HG03457 (cell line): ENCODE measurements around the gene CFAP299.

Experiments
- ATAC-seq: cut with Tn5 transposase; IDR thresholded peaks from one replicate; pipeline ENCODE4 v1.9.1; 2021; ENCODE audit warnings: moderate number of reproducible peaks; ENCODE audit not compliant: unreplicated experiment

The CFAP299 gene

GRCh38 chr4:80803337-80803736 is 467.8 kb downstream of the CFAP299 start:
- ATAC-seq, result no peak

- no peak for ATAC-seq
These were observed 470.9 kb downstream of the CFAP299 start for GRCh38 chr4:80806472-80806871.

GRCh38 chr4:80809039-80809729 is 473.7 kb downstream of the CFAP299 start:
- no peak for ATAC-seq

DNA sequence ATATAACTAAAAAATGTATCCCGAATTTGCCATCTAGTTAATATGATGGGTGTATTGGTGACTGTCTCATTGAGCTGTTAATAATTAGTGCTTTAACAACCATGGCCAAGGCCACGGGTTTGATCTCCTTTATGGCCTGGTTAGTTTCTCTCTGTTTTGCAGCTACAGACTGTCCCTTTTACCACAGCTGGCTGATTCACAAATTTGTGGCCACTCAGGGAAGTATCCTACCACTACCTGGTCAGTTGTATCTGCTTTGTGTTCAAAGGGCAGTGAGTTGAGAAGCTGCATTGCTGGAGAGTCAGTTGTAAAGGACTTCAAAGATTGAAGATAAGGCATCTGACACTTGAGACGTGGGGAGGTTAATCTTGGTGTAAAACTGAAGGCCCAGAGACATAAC is 475.9 kb downstream of the CFAP299 start:
- ATAC-seq, result no peak

GRCh38 chr4:80812145-80812544 is 476.6 kb downstream of the CFAP299 start:
- no peak for ATAC-seq

- ATAC-seq, result no peak
These were observed 478.7 kb downstream of the CFAP299 start for GRCh38 chr4:80814266-80814665.

- no peak for ATAC-seq
These were observed 496.1 kb downstream of the CFAP299 start for GRCh38 chr4:80831383-80832361.

DNA sequence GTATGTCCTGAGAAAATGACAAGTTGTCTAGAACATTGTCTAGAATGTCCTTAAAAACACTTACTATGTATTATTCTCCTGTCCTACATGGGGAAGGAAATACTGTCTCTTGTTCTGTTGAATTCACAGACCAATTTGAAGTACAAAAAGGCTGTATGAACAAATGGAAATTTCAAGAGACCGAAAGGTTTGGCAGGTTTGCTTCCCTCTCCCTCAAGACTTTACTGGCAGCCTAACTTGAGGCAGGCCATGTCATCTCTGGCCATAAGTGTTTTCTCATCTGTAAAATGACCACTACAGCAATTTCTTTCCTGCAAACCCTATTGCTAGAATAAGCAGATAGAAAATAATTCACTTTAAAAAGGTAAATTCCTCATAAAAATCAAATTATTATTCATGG is 503.8 kb downstream of the CFAP299 start:
- ATAC-seq, result no peak

GRCh38 chr4:80839792-80840191 is 504.3 kb downstream of the CFAP299 start:
- ATAC-seq, result no peak

GRCh38 chr4:80840396-80840795 is 504.9 kb downstream of the CFAP299 start:
- ATAC-seq, result no peak

- no peak for ATAC-seq
These were observed 506.2 kb downstream of the CFAP299 start for GRCh38 chr4:80841587-80842281.

- ATAC-seq, result no peak
These were observed 510.7 kb downstream of the CFAP299 start for GRCh38 chr4:80846210-80846609.

- no peak for ATAC-seq
These were observed 516.5 kb downstream of the CFAP299 start for GRCh38 chr4:80852061-80852460.

DNA sequence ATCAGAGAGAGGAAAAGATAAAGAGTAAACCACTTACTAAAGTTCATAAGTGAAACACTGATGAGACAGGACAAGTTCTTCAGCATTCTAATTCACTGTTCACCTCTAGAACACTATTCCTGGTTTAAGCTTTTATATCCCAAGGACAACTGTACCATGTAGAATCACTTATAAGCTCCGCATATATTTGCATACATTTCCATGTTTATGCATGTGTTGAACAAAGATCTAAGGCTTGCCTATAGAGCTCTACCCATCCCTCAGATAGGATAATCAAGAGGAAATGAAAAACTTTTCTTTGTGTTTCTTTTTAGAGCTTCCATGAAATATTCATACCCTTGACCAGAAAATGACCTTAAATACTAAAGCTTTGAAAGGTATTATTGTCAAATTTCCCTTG is 538.0 kb downstream of the CFAP299 start:
- no peak for ATAC-seq

GRCh38 chr4:80874979-80875378 is 539.4 kb downstream of the CFAP299 start:
- ATAC-seq, result no peak

DNA sequence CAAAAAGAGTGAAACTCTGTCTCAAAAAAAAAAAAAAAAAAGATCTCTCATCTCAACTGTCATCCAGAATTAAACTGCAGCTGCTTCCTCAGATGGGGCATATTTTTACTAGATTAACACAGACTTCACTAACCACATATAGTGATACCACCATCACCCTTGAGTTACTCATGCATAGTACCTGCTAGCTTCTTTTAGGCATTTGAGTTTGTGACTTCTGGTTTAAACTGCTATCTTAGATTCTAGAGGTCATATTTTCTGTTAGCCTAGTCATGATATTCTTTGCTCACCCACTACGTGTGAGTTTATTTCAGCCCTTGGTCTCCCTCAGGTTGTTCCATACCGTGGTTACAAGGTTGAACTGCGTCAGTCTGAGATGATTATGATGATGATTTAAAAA is 540.1 kb downstream of the CFAP299 start:
- ATAC-seq, result peak; percentile 89

GRCh38 chr4:80876810-80877209 is 541.3 kb downstream of the CFAP299 start:
- peak; percentile 69 for ATAC-seq

GRCh38 chr4:80878218-80878617 is 542.7 kb downstream of the CFAP299 start:
- no peak for ATAC-seq

DNA sequence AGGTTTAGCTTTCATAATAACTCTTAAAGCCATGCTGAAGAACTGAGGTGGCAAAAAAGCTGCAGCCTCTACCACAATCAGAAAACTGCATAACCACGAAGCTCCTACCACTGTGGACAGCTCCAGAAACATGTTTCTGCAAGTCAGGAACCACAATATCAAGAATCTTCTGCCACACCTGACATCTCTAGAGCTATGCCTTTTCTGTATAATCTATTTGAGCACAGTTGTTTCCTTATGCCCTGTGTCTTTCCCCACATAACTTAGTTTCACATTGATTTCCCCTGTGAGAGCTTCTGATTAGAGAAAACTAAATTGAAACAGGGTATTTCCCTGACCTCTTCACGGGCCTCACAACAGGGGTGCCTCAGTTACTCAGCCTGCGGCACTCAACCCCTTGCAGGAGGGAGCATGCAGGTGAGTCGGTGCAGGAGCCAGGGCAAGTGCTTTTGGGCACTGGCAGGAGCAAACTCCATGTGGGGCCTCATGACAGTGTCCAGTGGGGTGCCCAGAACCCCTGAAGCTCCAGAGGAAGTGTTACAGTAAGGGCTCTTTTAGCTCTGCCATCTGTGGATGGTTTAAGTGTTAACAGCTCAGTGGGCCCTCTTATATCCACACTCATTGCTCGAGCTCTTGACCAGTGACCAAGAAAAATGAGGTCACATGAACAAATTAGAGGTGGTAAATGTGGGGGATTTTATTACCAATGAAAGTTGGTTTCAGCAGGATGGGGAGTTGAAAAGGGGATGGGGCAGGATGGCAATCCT is 562.2 kb downstream of the CFAP299 start:
- ATAC-seq, result peak; percentile 73

- no peak for ATAC-seq
These were observed 565.4 kb downstream of the CFAP299 start for GRCh38 chr4:80900908-80901307.

DNA sequence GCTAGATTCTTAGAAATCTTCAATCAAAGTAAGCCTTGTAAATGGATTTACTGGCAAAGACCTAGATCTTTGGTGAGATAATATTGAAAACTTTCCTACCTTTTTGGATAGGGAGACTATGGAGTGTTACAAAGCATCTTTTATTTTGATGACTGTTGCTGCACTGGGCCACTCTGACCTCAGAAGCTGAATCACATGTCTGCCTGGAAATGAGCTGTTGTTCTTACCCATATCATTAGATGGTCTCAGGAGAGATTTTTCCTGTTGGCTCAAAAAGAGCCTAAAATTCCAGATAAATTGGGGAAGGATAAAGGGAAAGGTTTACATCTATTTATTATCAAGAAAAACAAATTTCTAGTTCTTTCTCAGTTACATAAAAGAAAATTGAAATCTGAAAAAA is 567.5 kb downstream of the CFAP299 start:
- no peak for ATAC-seq
